ENCODE measurements around the gene SMIM13.

DNA sequence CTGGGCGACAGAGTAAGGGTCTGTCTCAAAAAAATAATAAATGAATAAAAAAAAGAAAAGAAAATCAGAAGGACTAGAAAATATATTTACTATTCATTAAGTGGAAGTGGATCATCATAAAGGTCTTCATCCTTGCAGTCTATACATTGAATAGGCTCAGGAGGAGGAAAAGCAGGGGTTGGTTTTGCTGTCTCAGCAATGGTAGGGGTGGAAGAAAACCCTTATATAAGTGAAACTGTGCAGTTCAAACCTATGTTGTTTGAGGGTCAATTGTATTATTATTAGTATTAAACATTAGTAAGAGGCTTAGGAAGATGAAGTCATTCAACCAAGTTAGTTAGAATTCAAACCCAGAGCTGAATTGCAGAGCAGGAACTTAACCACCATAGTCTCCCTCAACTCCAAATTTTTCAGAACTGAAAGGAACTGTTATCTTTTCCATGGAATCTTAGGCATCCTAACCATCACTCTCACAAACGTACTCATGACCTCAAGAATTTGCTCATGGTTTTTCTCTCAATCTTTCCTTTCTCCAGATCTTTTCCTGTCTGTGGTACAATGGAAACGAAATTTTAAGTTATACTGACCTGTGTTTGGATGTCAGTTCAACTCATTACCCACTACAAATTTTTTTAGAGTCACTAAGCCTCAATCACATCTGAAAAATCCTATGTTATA, 7.7 kb upstream of the SMIM13 start:
- TF ChIP-seq, protein P1, sequence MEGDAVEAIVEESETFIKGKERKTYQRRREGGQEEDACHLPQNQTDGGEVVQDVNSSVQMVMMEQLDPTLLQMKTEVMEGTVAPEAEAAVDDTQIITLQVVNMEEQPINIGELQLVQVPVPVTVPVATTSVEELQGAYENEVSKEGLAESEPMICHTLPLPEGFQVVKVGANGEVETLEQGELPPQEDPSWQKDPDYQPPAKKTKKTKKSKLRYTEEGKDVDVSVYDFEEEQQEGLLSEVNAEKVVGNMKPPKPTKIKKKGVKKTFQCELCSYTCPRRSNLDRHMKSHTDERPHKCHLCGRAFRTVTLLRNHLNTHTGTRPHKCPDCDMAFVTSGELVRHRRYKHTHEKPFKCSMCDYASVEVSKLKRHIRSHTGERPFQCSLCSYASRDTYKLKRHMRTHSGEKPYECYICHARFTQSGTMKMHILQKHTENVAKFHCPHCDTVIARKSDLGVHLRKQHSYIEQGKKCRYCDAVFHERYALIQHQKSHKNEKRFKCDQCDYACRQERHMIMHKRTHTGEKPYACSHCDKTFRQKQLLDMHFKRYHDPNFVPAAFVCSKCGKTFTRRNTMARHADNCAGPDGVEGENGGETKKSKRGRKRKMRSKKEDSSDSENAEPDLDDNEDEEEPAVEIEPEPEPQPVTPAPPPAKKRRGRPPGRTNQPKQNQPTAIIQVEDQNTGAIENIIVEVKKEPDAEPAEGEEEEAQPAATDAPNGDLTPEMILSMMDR (IDR thresholded peaks at IDR 0.05 in 8 of 11, conservative IDR thresholded peaks at IDR 0.05 in 3 of 11) = no peak
- TF ChIP-seq POLR2A (IDR thresholded peaks at IDR 0.05) = no peak
